OCI-LY3 (cell line): ENCODE results near the gene EXOSC7.
A peak's percentile ranks its signal among the peaks of the same experiment; 100 is the strongest.

Experiments used
- H2AFZ ChIP-seq: fragments of 200-600, 300-600 bp; shearing (Covaris generic); 2 replicates; pipeline ENCODE4 v1.6.0; 2014; ENCODE audit warnings: antibody characterized with exemption, low read depth, low read length
- H3K27ac ChIP-seq: fragments of 200-600, 300-600 bp; sonication (generic); 2 replicates; pipeline ENCODE4 v1.5.1; 2014; ENCODE audit warnings: mild to moderate bottlenecking, low read length, moderate library complexity, mixed read lengths
- H3K27me3 ChIP-seq: fragments of 200-600, 300-600 bp; sonication (generic); 2 replicates; pipeline ENCODE4 v1.6.1; 2014; ENCODE audit warnings: low read depth, low read length, mixed read lengths
- H3K36me3 ChIP-seq: fragments of 200-600, 300-600 bp; sonication (generic); replicated peaks from 2 replicates; pipeline ENCODE3; 2014; ENCODE audit warnings: low read depth, low read length, mixed read lengths
- H3K4me1 ChIP-seq: fragments of 300-600, 200-600 bp; sonication (generic); 2 replicates; pipeline ENCODE4 v1.6.1; 2014; ENCODE audit warnings: low read length, mixed read lengths
- H3K4me2 ChIP-seq: fragments of 200-600, 300-600 bp; sonication (generic); 2 replicates; pipeline ENCODE4 v1.6.1; 2014; ENCODE audit warnings: low read length, mixed read lengths
- H3K4me3 ChIP-seq: fragments of 300-600, 200-600 bp; sonication (generic); 2 replicates; pipeline ENCODE4 v1.5.1; 2014; ENCODE audit warnings: antibody characterized with exemption, mild to moderate bottlenecking, low read length, moderate library complexity
- H3K79me2 ChIP-seq: fragments of 300-600, 200-600 bp; shearing (Covaris generic); 2 replicates; pipeline ENCODE4 v1.6.1; 2014; ENCODE audit warnings: mild to moderate bottlenecking, low read length, mixed read lengths
- H3K9ac ChIP-seq: fragments of 300-600, 200-600 bp; shearing (Covaris generic); 2 replicates; pipeline ENCODE4 v1.6.0; 2014; ENCODE audit warnings: mild to moderate bottlenecking, low read length, moderate library complexity
- H3K9me3 ChIP-seq: fragments of 200-600, 300-600 bp; shearing (Covaris generic); 2 replicates; pipeline ENCODE4 v1.6.1; 2014; ENCODE audit warnings: low read length, mixed read lengths; ENCODE audit not compliant: insufficient read depth
- H4K20me1 ChIP-seq: fragments of 200-600, 300-600 bp; sonication (generic); 2 replicates; pipeline ENCODE4 v1.6.1; 2016; ENCODE audit warnings: low read length, mixed read lengths; ENCODE audit not compliant: insufficient read depth
- CTCF ChIP-seq: fragments of 200-600, 300-600 bp; sonication (generic); IDR thresholded peaks from 2 replicates; pipeline ENCODE4 v1.5.1; 2014; ENCODE audit warnings: antibody characterized with exemption, low read length, low read depth
- EZH2phosphoT487 ChIP-seq: fragments of 200-600 bp; shearing (Covaris generic); IDR thresholded peaks from 2 replicates; pipeline ENCODE4 v1.6.1; 2018; ENCODE audit warnings: antibody characterized with exemption, mixed run types, low read depth

EXOSC7 gene

GRCh38 chr3:45037720-45038455 is 61.8 kb downstream of the EXOSC7 start:
- TF ChIP-seq CTCF (peak; percentile 95), EZH2phosphoT487 (no peak)
- peaks cover 38% of the 10 kb centered on the region for H3K4me1 ChIP-seq

GRCh38 chr3:45041666-45042065 is 65.6 kb downstream of the EXOSC7 start:
- peaks cover 9% of the 10 kb centered on the region for H3K27me3 ChIP-seq
- H4K20me1 ChIP-seq: no peaks in the 10 kb centered on the region
- no peak overlapping the region for H3K27ac ChIP-seq
- TF ChIP-seq EZH2phosphoT487 (no peak), CTCF (no peak)
- no peak overlapping the region for H3K9ac ChIP-seq
- H3K9me3 ChIP-seq: no peaks in the 10 kb centered on the region
- H2AFZ ChIP-seq: no peak overlapping the region
- no peaks in the 10 kb centered on the region for H3K79me2 ChIP-seq
- peak overlapping the region; percentile 29; the same call in 1 of the 2 replicates for H3K4me2 ChIP-seq
- no peak overlapping the region for H3K4me3 ChIP-seq
- H3K36me3 ChIP-seq: no peaks in the 10 kb centered on the region
- H3K4me1 ChIP-seq: peaks cover 51% of the 10 kb centered on the region

More at GRCh38 chr3:45037720-45038455, 61.8 kb downstream of the EXOSC7 start:
- peak overlapping the region; percentile 70 for H3K4me3 ChIP-seq
- H3K4me2 ChIP-seq: peak overlapping the region; percentile 54
- no peaks in the 10 kb centered on the region for H3K9me3 ChIP-seq
- no peaks in the 10 kb centered on the region for H3K36me3 ChIP-seq
- H2AFZ ChIP-seq: peak overlapping the region; percentile 85; the same call in 1 of the 2 replicates
- no peak overlapping the region; the same call in 1 of the 2 replicates for H3K9ac ChIP-seq
- H3K79me2 ChIP-seq: no peaks in the 10 kb centered on the region
- no peak overlapping the region for H3K27ac ChIP-seq
- peaks cover 6% of the 10 kb centered on the region; the same call in 1 of the 2 replicates for H3K27me3 ChIP-seq
- H4K20me1 ChIP-seq: no peaks in the 10 kb centered on the region

GRCh38 chr3:45042162-45042561 is 66.1 kb downstream of the EXOSC7 start:
- no peaks in the 10 kb centered on the region for H3K9me3 ChIP-seq
- H3K36me3 ChIP-seq: no peaks in the 10 kb centered on the region
- H3K27me3 ChIP-seq: peaks cover 14% of the 10 kb centered on the region
- H3K4me3 ChIP-seq: no peak overlapping the region
- no peak overlapping the region for H3K27ac ChIP-seq
- no peaks in the 10 kb centered on the region for H3K79me2 ChIP-seq
- no peak overlapping the region for H3K9ac ChIP-seq
- peaks cover 49% of the 10 kb centered on the region for H3K4me1 ChIP-seq
- no peaks in the 10 kb centered on the region for H4K20me1 ChIP-seq
- H3K4me2 ChIP-seq: peak overlapping the region; percentile 29
- H2AFZ ChIP-seq: no peak overlapping the region
- no peak for TF ChIP-seq CTCF
- no peak for TF ChIP-seq EZH2phosphoT487

GRCh38 chr3:45043728-45044299 is 67.8 kb downstream of the EXOSC7 start:
- Histone ChIP-seq H3K9me3 (no peaks in the 10 kb centered on the region), H4K20me1 (no peaks in the 10 kb centered on the region), H3K36me3 (no peaks in the 10 kb centered on the region), H2AFZ (no peak overlapping the region), H3K9ac (no peak overlapping the region), H3K4me3 (no peak overlapping the region), H3K4me2 (no peak overlapping the region), H3K4me1 (peaks cover 48% of the 10 kb centered on the region), H3K27me3 (peaks cover 30% of the 10 kb centered on the region), H3K27ac (no peak overlapping the region), H3K79me2 (no peaks in the 10 kb centered on the region)
- no peak for TF ChIP-seq EZH2phosphoT487
- no peak for TF ChIP-seq CTCF
